OCI-LY7 (cell line): ENCODE data around the gene DGKB. TPM values are rescaled to one million over a fixed set of nuclear protein-coding genes. Genes with fewer than 3 reads are reported as not detected.

ENCODE experiments used
- BruUV-seq: library from RNA; stranded (reverse); fragments of 400-500 nt; replicated peaks from 2 replicates; lab custom pipeline; 2021; lab: Mats Ljungman, UMichigan
- CTCF ChIA-PET: fragments of 300-600 bp; sonication (Branson Sonifier 250); formaldehyde crosslinking; loops from one replicate; lab custom pipeline; 2022; ENCODE audit warnings: antibody characterized with exemption; ENCODE audit not compliant: unreplicated experiment; lab: Charles Lee
- POLR2A ChIA-PET: fragments of 300-600 bp; sonication (Branson Sonifier 250); formaldehyde crosslinking; loops from one replicate; lab custom pipeline; 2022; ENCODE audit warnings: antibody characterized with exemption; lab: Charles Lee
- DNase-seq: peaks from one replicate; pipeline ENCODE4 v3.0.0-alpha.2; 2015; ENCODE audit warnings: low spot score
- H2AFZ ChIP-seq: fragments of 200-600 bp; sonication (generic), shearing (Covaris generic); 2 replicates; pipeline ENCODE4 v1.6.1; 2014; ENCODE audit warnings: mild to moderate bottlenecking, antibody characterized with exemption, low read length, moderate library complexity
- H3K27ac ChIP-seq: fragments of 200-600 bp; sonication (generic); 2 replicates; pipeline ENCODE4 v1.5.1; 2014; ENCODE audit warnings: mixed run types, low read depth, mild to moderate bottlenecking, moderate library complexity, low read length, inconsistent platforms; ENCODE audit not compliant: poor library complexity, severe bottlenecking
- H3K36me3 ChIP-seq: fragments of 200-600 bp; sonication (generic); 2 replicates; pipeline ENCODE4 v1.6.1; 2014; ENCODE audit warnings: mild to moderate bottlenecking, antibody characterized with exemption, low read length, moderate library complexity, mixed read lengths; ENCODE audit not compliant: insufficient read depth
- H3K4me1 ChIP-seq: fragments of 200-600 bp; sonication (generic); 2 replicates; pipeline ENCODE4 v1.5.1; 2014; ENCODE audit warnings: mild to moderate bottlenecking, low read length; ENCODE audit not compliant: insufficient read depth, poor library complexity, severe bottlenecking
- H3K4me2 ChIP-seq: fragments of 200-600 bp; sonication (generic); 2 replicates; pipeline ENCODE4 v1.6.1; 2014; ENCODE audit warnings: mild to moderate bottlenecking, low read length
- H3K4me3 ChIP-seq: fragments of 200-600 bp; sonication (generic); 2 replicates; pipeline ENCODE4 v1.5.1; 2014; ENCODE audit warnings: mild to moderate bottlenecking, low read depth, low read length; ENCODE audit not compliant: poor library complexity, severe bottlenecking
- H3K79me2 ChIP-seq: fragments of 200-600 bp; sonication (generic); 2 replicates; pipeline ENCODE4 v1.6.1; 2016; ENCODE audit warnings: low read depth, mild to moderate bottlenecking, low read length, moderate library complexity, mixed read lengths; ENCODE audit not compliant: insufficient read depth
- H3K9me2 ChIP-seq: fragments of 200-600 bp; sonication (generic); 2 replicates; pipeline ENCODE4 v1.6.1; 2016; ENCODE audit warnings: mild to moderate bottlenecking, low read length, mixed read lengths; ENCODE audit not compliant: insufficient read depth
- H3K9me3 ChIP-seq: fragments of 200-600 bp; sonication (generic); 2 replicates; pipeline ENCODE4 v1.6.1; 2014; ENCODE audit warnings: mild to moderate bottlenecking, mixed run types, low read length, mixed read lengths
- H4K20me1 ChIP-seq: fragments of 200-600 bp; sonication (generic); 2 replicates; pipeline ENCODE4 v1.6.1; 2014; ENCODE audit warnings: mild to moderate bottlenecking, antibody characterized with exemption, low read length, moderate library complexity, mixed read lengths; ENCODE audit not compliant: insufficient read depth
- EZH2phosphoT487 ChIP-seq: fragments of 200-600 bp; sonication (generic); IDR thresholded peaks from 2 replicates; pipeline ENCODE4 v1.6.1; 2018; ENCODE audit warnings: low read depth, borderline replicate concordance, mild to moderate bottlenecking, mixed run types, antibody characterized with exemption, low read length, moderate library complexity, mixed read lengths
- intact Hi-C: fragments of 100-400 bp; cut with micrococcal nuclease; formaldehyde crosslinking; loops from one replicate; pipeline ENCODE4 v1.10.0; 2022; ENCODE audit not compliant: unreplicated experiment
- total RNA-seq, 2 experiments: library from RNA; depleted of rRNA in 1 of 2; stranded (reverse); fragments of >200 nt in 1 of 2; shearing (Covaris generic) in 1 of 2; gene quantifications; 2 replicates each; pipeline ENCODE4 v1.2.3, GENCODE V29; 2014 to 2022
- TF ChIP-seq, protein P1 (sequence below): fragments of 200-600 bp; sonication (generic); conservative IDR thresholded peaks from 2 replicates; pipeline ENCODE4 v1.5.1; 2014; ENCODE audit warnings: mild to moderate bottlenecking, antibody characterized with exemption, low read length, moderate library complexity, mixed read lengths

Gene DGKB
- total RNA-seq, 2 experiments from 2014 or later: not detected

DNA sequence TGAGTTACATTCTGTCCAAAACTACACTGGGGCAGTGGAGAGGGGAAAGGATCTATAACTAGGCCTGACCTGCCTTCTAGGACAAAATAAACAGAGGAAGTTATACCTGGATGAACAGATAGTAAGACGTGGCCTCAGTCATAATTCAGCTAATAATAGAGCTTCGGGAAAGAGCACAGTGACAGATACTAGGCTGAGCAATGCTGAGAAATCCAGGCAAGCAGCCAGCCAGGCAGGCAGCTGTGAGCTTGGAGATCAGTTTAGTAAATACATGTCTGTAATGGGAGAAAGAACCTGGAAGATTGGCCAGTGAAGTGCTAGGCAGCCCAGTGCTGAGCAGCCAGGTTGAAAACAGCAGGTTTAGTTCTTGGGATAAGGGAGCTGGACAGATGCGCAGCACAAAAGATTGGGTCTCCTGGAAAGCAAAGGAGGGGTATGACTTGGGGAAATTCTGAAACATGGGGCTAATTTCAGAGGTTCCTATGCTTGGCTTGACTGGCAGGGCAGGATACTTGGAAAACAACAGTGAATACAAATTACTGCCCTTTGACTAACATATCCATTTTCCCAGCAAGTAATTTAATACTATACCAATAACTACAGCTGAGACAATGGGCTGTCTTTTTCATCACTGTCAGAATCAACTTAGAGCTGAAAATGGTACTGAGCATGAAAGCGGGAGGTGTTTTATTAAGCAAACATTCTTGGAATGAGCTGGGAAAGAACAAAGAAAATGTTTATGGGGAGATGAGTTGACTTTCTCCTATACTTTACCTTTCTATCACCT lies 140.8 kb downstream of the DGKB start:
- no peak for DNase-seq
- Histone ChIP-seq H3K27ac (no peak overlapping the region), H2AFZ (no peak overlapping the region), H3K9me2 (no peaks in the 10 kb centered on the region), H3K36me3 (no peaks in the 10 kb centered on the region), H4K20me1 (no peaks in the 10 kb centered on the region), H3K4me2 (no peak overlapping the region), H3K79me2 (no peaks in the 10 kb centered on the region), H3K4me3 (no peak overlapping the region), H3K4me1 (no peaks in the 10 kb centered on the region), H3K9me3 (no peaks in the 10 kb centered on the region)
- BruUV-seq: no TSS peak
- intact Hi-C loops: no loop called here
- POLR2A ChIA-PET: no interaction called here
- TF ChIP-seq, protein P1, sequence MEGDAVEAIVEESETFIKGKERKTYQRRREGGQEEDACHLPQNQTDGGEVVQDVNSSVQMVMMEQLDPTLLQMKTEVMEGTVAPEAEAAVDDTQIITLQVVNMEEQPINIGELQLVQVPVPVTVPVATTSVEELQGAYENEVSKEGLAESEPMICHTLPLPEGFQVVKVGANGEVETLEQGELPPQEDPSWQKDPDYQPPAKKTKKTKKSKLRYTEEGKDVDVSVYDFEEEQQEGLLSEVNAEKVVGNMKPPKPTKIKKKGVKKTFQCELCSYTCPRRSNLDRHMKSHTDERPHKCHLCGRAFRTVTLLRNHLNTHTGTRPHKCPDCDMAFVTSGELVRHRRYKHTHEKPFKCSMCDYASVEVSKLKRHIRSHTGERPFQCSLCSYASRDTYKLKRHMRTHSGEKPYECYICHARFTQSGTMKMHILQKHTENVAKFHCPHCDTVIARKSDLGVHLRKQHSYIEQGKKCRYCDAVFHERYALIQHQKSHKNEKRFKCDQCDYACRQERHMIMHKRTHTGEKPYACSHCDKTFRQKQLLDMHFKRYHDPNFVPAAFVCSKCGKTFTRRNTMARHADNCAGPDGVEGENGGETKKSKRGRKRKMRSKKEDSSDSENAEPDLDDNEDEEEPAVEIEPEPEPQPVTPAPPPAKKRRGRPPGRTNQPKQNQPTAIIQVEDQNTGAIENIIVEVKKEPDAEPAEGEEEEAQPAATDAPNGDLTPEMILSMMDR: no peak
- no peak for TF ChIP-seq EZH2phosphoT487
- CTCF ChIA-PET: no interaction called here

DNA sequence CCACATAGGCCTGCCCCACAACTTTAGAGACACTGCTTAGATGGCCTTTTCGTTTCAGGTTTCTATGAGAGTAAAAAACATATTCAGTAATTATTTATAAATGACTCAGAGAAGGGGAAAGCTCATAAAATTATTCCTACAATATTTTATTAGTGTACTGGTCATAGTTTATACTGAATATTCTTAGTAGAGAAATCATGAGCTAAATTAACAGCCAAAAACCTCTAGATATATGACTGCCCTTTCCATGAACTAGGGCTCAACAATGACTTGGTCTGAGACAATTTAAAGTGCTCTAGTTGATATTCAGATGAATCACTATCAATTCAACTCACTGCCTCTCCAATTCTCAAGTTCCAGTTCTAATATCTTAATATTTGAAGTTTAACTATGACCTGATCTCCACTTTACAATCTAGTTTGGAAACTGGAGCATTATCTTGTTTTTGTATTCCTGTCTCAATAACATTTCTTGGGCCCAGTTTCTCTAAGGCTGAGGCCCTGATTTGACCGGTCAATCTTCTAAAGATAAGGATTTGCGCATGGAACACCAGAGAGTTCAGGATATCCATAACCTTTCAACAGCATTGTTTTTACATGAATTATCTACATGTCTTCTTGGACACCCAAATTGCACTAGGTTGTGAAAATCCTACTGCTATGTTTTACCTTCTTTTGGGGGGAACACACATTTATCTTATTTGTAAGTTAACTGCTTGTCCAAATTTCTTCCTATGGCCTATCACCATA lies 141.6 kb downstream of the DGKB start:
- Histone ChIP-seq H3K79me2 (no peaks in the 10 kb centered on the region), H2AFZ (no peak overlapping the region), H3K36me3 (no peaks in the 10 kb centered on the region), H3K27ac (no peak overlapping the region), H3K9me2 (no peaks in the 10 kb centered on the region), H4K20me1 (no peaks in the 10 kb centered on the region), H3K4me1 (no peaks in the 10 kb centered on the region), H3K4me3 (no peak overlapping the region), H3K4me2 (no peak overlapping the region), H3K9me3 (no peaks in the 10 kb centered on the region)
- intact Hi-C loops: no loop called here
- no peak for DNase-seq
- CTCF ChIA-PET: no interaction called here
- no TSS peak for BruUV-seq
- POLR2A ChIA-PET: no interaction called here
- TF ChIP-seq, protein P1: no peak
- TF ChIP-seq EZH2phosphoT487: no peak

DNA sequence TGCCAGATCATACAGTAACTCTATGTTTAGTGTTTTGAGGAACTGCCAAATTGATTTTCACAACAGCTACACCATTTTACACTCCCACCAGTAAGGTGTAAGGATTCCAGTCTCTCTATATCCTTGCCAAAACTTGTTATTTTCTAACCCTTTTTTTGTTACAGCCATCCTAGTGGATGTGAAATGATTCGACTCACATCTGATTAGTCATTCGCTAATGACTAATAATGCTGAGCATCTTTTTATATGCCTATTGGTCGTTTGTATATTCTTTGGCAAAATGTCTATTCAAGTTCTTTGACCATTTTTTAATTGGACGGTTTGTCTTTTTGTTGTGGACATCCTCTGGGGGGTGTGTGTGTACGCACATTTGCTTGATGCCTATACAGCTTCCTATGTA lies 142.8 kb downstream of the DGKB start:
- Histone ChIP-seq H3K36me3 (no peaks in the 10 kb centered on the region), H3K4me3 (no peak overlapping the region), H3K4me2 (no peak overlapping the region), H4K20me1 (no peaks in the 10 kb centered on the region), H3K4me1 (no peaks in the 10 kb centered on the region), H3K9me2 (no peaks in the 10 kb centered on the region), H3K9me3 (no peaks in the 10 kb centered on the region), H2AFZ (no peak overlapping the region), H3K27ac (no peak overlapping the region), H3K79me2 (no peaks in the 10 kb centered on the region)
- POLR2A ChIA-PET: interaction anchor here (0.6 kb wide), 1 partner anchor 44 kb away, joined by 3 read pairs; no protein-coding TSS in a partner anchor
- intact Hi-C loops: no loop called here
- CTCF ChIA-PET: no interaction called here
- no TSS peak for BruUV-seq
- TF ChIP-seq, protein P1: no peak
- no peak for TF ChIP-seq EZH2phosphoT487
- DNase-seq: no peak
